ENCODE measurements around the gene WDR11. TPM values are rescaled to one million over a fixed set of nuclear protein-coding genes. Genes with fewer than 3 reads are reported as not detected.

The WDR11 gene
- total RNA-seq, 1 donor from 2014 or later = 70.9 TPM

- H3K27me3 ChIP-seq = no peaks in the 10 kb centered on the region
- no peaks in the 10 kb centered on the region for H3K79me2 ChIP-seq (ENCODE audit: low read depth)
- H3K36me3 ChIP-seq = no peaks in the 10 kb centered on the region
- H3K27ac ChIP-seq = no peak overlapping the region
- no peaks in the 10 kb centered on the region for H3K36me3 Mint-ChIP-seq
- H3K9ac ChIP-seq = no peak overlapping the region
- H3K27me3 Mint-ChIP-seq (ENCODE audit: insufficient read depth, low read depth) = peaks cover 4% of the 10 kb centered on the region
- H3K27ac Mint-ChIP-seq = no peak overlapping the region
- no peak for DNase-seq (ENCODE audit: low spot score)
- no peaks in the 10 kb centered on the region for H4K20me1 ChIP-seq (ENCODE audit: low read depth)
- H3K9me3 Mint-ChIP-seq = no peaks in the 10 kb centered on the region
- no peaks in the 10 kb centered on the region for H3F3A ChIP-seq (ENCODE audit: low read depth)
- H3K4me3 ChIP-seq = no peak overlapping the region
- no peak overlapping the region for H3K4me3 Mint-ChIP-seq
- no peaks in the 10 kb centered on the region for H3K4me1 ChIP-seq
- no peak overlapping the region for H3K4me2 ChIP-seq
- H2AFZ ChIP-seq (replicated peaks) = no peak overlapping the region
- H3K9me3 ChIP-seq (ENCODE audit: low read depth) = no peaks in the 10 kb centered on the region
- TF ChIP-seq EZH2phosphoT487 (IDR thresholded peaks at IDR 0.05) = no peak
- TF ChIP-seq EZH2 (IDR thresholded peaks at IDR 0.05) = no peak
- TF ChIP-seq CTCF (IDR thresholded peaks at IDR 0.05) = no peak
- H3K4me1 Mint-ChIP-seq = peaks cover 20% of the 10 kb centered on the region
Observed at GRCh38 chr10:120926611-120927010, 75.4 kb downstream of the WDR11 start.

GRCh38 chr10:120927352-120927751 is 76.2 kb downstream of the WDR11 start:
- H3K36me3 ChIP-seq = no peaks in the 10 kb centered on the region
- H4K20me1 ChIP-seq (ENCODE audit: low read depth) = no peaks in the 10 kb centered on the region
- H3K9me3 ChIP-seq (ENCODE audit: low read depth) = no peaks in the 10 kb centered on the region
- Mint-ChIP-seq H3K27me3 (ENCODE audit: insufficient read depth, low read depth) (peaks cover 4% of the 10 kb centered on the region), H3K27ac (no peak overlapping the region), H3K4me1 (peaks cover 23% of the 10 kb centered on the region), H3K36me3 (no peaks in the 10 kb centered on the region), H3K4me3 (no peak overlapping the region), H3K9me3 (peaks cover 2% of the 10 kb centered on the region)
- no peak for TF ChIP-seq EZH2 (IDR thresholded peaks at IDR 0.05)
- no peak for TF ChIP-seq EZH2phosphoT487 (IDR thresholded peaks at IDR 0.05)
- TF ChIP-seq CTCF (IDR thresholded peaks at IDR 0.05) = no peak
- no peak overlapping the region for H3K9ac ChIP-seq
- H3K79me2 ChIP-seq (ENCODE audit: low read depth) = no peaks in the 10 kb centered on the region
- H3F3A ChIP-seq (ENCODE audit: low read depth) = no peaks in the 10 kb centered on the region
- no peak overlapping the region for H3K4me3 ChIP-seq
- no peaks in the 10 kb centered on the region for H3K27me3 ChIP-seq
- no peak overlapping the region for H2AFZ ChIP-seq (replicated peaks)
- H3K27ac ChIP-seq = no peak overlapping the region
- H3K4me1 ChIP-seq = no peaks in the 10 kb centered on the region
- DNase-seq (ENCODE audit: low spot score) = no peak
- H3K4me2 ChIP-seq = no peak overlapping the region

- H3F3A ChIP-seq (ENCODE audit: low read depth) = no peaks in the 10 kb centered on the region
- no peaks in the 10 kb centered on the region for H3K79me2 ChIP-seq (ENCODE audit: low read depth)
- H3K4me3 ChIP-seq = no peak overlapping the region
- no peak overlapping the region for H3K4me2 ChIP-seq
- Mint-ChIP-seq H3K36me3 (no peaks in the 10 kb centered on the region), H3K4me1 (peaks cover 23% of the 10 kb centered on the region), H3K4me3 (no peak overlapping the region), H3K27me3 (ENCODE audit: insufficient read depth, low read depth) (peaks cover 4% of the 10 kb centered on the region), H3K27ac (no peak overlapping the region), H3K9me3 (peaks cover 2% of the 10 kb centered on the region)
- no peak overlapping the region for H3K27ac ChIP-seq
- no peak overlapping the region for H2AFZ ChIP-seq (replicated peaks)
- H3K9me3 ChIP-seq (ENCODE audit: low read depth) = no peaks in the 10 kb centered on the region
- DNase-seq (ENCODE audit: low spot score) = no peak
- no peak overlapping the region for H3K9ac ChIP-seq
- H3K27me3 ChIP-seq = no peaks in the 10 kb centered on the region
- TF ChIP-seq CTCF (IDR thresholded peaks at IDR 0.05) (no peak), EZH2phosphoT487 (IDR thresholded peaks at IDR 0.05) (no peak), EZH2 (IDR thresholded peaks at IDR 0.05) (no peak)
- no peaks in the 10 kb centered on the region for H3K4me1 ChIP-seq
- H3K36me3 ChIP-seq = no peaks in the 10 kb centered on the region
- H4K20me1 ChIP-seq (ENCODE audit: low read depth) = no peaks in the 10 kb centered on the region
Observed at GRCh38 chr10:120929166-120929565, 78.0 kb downstream of the WDR11 start.
